Panc1 (cell line): ENCODE measurements around the gene TMEM178A. TPM values are rescaled to one million over a fixed set of nuclear protein-coding genes. Genes with fewer than 3 reads are reported as not detected.

ENCODE experiments used
- ATAC-seq: fragments of 200-7000 bp; cut with Tn5 transposase; 2 replicates; pipeline ENCODE4 v1.9.1; 2020; ENCODE audit warnings: mild to moderate bottlenecking, moderate library complexity
- BruUV-seq: library from RNA; stranded (reverse); fragments of 400-500 nt; replicated peaks from 2 replicates; lab custom pipeline; 2021; lab: Mats Ljungman, UMichigan
- CTCF ChIA-PET: fragments of 300-600 bp; sonication (Branson Sonifier 250); formaldehyde crosslinking; loops from one replicate; lab custom pipeline; 2022; ENCODE audit warnings: antibody characterized with exemption; lab: Charles Lee
- POLR2A ChIA-PET: fragments of 300-600 bp; sonication (Branson Sonifier 250); formaldehyde crosslinking; loops from one replicate; lab custom pipeline; 2022; ENCODE audit warnings: antibody characterized with exemption; lab: Charles Lee
- DNase-seq: peaks from one replicate; pipeline ENCODE4 v3.0.0-alpha.2; 2010; ENCODE audit warnings: low read depth, low spot score
- H3K27ac ChIP-seq: 2 replicates; pipeline ENCODE4 v1.5.1; 2011; ENCODE audit warnings: mild to moderate bottlenecking, low read length, inconsistent platforms
- H3K27me3 ChIP-seq: fragments of 200-500 bp; sonication (Bioruptor generic); 2 replicates; pipeline ENCODE4 v1.6.0; 2014; ENCODE audit warnings: low read length, inconsistent platforms; ENCODE audit not compliant: control insufficient read depth, insufficient read depth
- H3K36me3 ChIP-seq: fragments of 200-500 bp; sonication (Bioruptor generic); 2 replicates; pipeline ENCODE4 v1.5.1; 2014; ENCODE audit warnings: inconsistent platforms, mild to moderate bottlenecking, low read length, moderate library complexity; ENCODE audit not compliant: control insufficient read depth, insufficient read depth
- H3K4me1 ChIP-seq: 2 replicates; pipeline ENCODE4 v1.5.1; 2011; ENCODE audit warnings: inconsistent platforms, mild to moderate bottlenecking, low read length, moderate library complexity; ENCODE audit not compliant: control insufficient read depth, insufficient read depth
- H3K4me3 ChIP-seq, 2 experiments: 2 replicates each; pipeline ENCODE4 v1.5.1; 2011 to 2012; ENCODE audit warnings: low read depth in 2 of 2, low read length in 2 of 2, mild to moderate bottlenecking in 2 of 2, inconsistent platforms in 1 of 2, moderate library complexity in 1 of 2
- H3K9me3 ChIP-seq: fragments of 200-500 bp; sonication (Bioruptor generic); 2 replicates; pipeline ENCODE4 v1.5.1; 2014; ENCODE audit warnings: low read depth, mild to moderate bottlenecking, inconsistent platforms, low read length, moderate library complexity; ENCODE audit not compliant: control insufficient read depth, insufficient read depth
- POLR2AphosphoS5 ChIP-seq: IDR thresholded peaks from 2 replicates; pipeline ENCODE4 v1.6.1; 2012; ENCODE audit warnings: mild to moderate bottlenecking, low read depth, low read length, moderate library complexity
- REST ChIP-seq, 2 experiments: IDR thresholded peaks; 2 replicates each; pipeline ENCODE4 v1.6.1; 2011 to 2012; ENCODE audit warnings: low read depth in 2 of 2, control low read depth in 1 of 2, low read length in 1 of 2, mild to moderate bottlenecking in 1 of 2, moderate library complexity in 1 of 2; ENCODE audit not compliant: insufficient read depth in 1 of 2
- SIN3A ChIP-seq: IDR thresholded peaks from 2 replicates; pipeline ENCODE4 v1.6.1; 2012; ENCODE audit warnings: low read depth, mild to moderate bottlenecking, low read length, moderate library complexity, borderline replicate concordance; ENCODE audit not compliant: insufficient read depth
- TCF7L2 ChIP-seq: IDR thresholded peaks from 2 replicates; pipeline ENCODE4 v1.6.1; 2011; ENCODE audit warnings: mild to moderate bottlenecking, low read depth, low read length, inconsistent platforms
- in situ Hi-C: cut with HindIII; loops from 2 replicates; pipeline ENCODE4 v1.10.0; 2016; ENCODE audit warnings: low sequenced_read_pairs, low pct_unique_long_range_greater_than_20kb
- intact Hi-C: fragments of 100-400 bp; cut with micrococcal nuclease; formaldehyde crosslinking; loops from one replicate; pipeline ENCODE4 v1.10.0; 2022; ENCODE audit not compliant: unreplicated experiment
- total RNA-seq: library from RNA; stranded (reverse); gene quantifications from one replicate; pipeline ENCODE4 v1.2.1, GENCODE V29; 2021; ENCODE audit not compliant: unreplicated experiment
- TF ChIP-seq, protein P1 (sequence below): fragments of 450-650 bp; IDR thresholded peaks from 2 replicates; pipeline ENCODE4 v1.5.1; 2017; ENCODE audit warnings: mild to moderate bottlenecking

The TMEM178A gene
- total RNA-seq, 1 experiment from 2014 or later = not detected

- Histone ChIP-seq H3K27ac (no peak overlapping the region), H3K4me3 (no peak overlapping the region), H3K27me3 (no peaks in the 10 kb centered on the region; the same call in 1 of the 2 replicates), H3K4me1 (no peaks in the 10 kb centered on the region), H3K9me3 (no peaks in the 10 kb centered on the region), H3K36me3 (no peaks in the 10 kb centered on the region)
- no TSS peak for BruUV-seq
- ATAC-seq (no peak), DNase-seq (no peak)
- CTCF ChIA-PET = no interaction called here
- intact Hi-C loops = no loop called here
- no peak for TF ChIP-seq SIN3A
- no peak for TF ChIP-seq TCF7L2
- TF ChIP-seq REST (IDR thresholded peaks at IDR 0.05; ENCODE audit: insufficient read depth in 1 of 2, low read depth in 2 of 2, low read length in 1 of 2) = no peak
- TF ChIP-seq POLR2AphosphoS5 = no peak
- TF ChIP-seq, protein P1, sequence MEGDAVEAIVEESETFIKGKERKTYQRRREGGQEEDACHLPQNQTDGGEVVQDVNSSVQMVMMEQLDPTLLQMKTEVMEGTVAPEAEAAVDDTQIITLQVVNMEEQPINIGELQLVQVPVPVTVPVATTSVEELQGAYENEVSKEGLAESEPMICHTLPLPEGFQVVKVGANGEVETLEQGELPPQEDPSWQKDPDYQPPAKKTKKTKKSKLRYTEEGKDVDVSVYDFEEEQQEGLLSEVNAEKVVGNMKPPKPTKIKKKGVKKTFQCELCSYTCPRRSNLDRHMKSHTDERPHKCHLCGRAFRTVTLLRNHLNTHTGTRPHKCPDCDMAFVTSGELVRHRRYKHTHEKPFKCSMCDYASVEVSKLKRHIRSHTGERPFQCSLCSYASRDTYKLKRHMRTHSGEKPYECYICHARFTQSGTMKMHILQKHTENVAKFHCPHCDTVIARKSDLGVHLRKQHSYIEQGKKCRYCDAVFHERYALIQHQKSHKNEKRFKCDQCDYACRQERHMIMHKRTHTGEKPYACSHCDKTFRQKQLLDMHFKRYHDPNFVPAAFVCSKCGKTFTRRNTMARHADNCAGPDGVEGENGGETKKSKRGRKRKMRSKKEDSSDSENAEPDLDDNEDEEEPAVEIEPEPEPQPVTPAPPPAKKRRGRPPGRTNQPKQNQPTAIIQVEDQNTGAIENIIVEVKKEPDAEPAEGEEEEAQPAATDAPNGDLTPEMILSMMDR = no peak
- in situ Hi-C loops = no loop called here
- POLR2A ChIA-PET = interaction anchor here (0.6 kb wide), 1 partner anchor 895 kb away, joined by 3 read pairs; no protein-coding TSS in a partner anchor
These were observed 27.1 kb upstream of the TMEM178A start for GRCh38 chr2:39638581-39638980.

DNA sequence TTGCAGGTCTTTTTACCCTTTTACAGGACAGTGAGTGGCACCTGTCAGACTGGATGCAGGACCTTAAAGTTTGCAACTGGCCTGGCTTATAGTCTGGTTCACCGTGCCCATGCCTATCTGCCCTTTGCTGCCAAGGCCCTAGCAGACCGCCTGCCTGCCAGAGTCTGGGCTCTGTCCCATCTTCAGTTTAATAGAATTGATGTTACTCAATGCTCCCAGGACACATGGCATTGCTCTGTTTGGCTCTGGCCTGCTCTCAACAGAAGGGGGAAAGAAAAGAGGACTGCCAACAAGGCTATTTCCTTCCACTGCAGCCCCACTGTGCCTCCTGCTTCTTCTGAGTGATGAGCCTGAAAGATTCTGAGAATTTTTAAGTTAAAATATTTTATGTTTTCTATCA lies 25.6 kb upstream of the TMEM178A start:
- Histone ChIP-seq H3K36me3 (no peaks in the 10 kb centered on the region), H3K9me3 (no peaks in the 10 kb centered on the region), H3K27ac (no peak overlapping the region), H3K4me1 (no peaks in the 10 kb centered on the region), H3K27me3 (no peaks in the 10 kb centered on the region; the same call in 1 of the 2 replicates), H3K4me3 (no peak overlapping the region)
- DNase-seq = no peak
- intact Hi-C loops = no loop called here
- in situ Hi-C loops = no loop called here
- no peak for TF ChIP-seq POLR2AphosphoS5
- TF ChIP-seq, protein P1 = no peak
- no peak for TF ChIP-seq REST (IDR thresholded peaks at IDR 0.05; ENCODE audit: insufficient read depth in 1 of 2, low read depth in 2 of 2, low read length in 1 of 2)
- TF ChIP-seq TCF7L2 = no peak
- no peak for TF ChIP-seq SIN3A
- BruUV-seq = no TSS peak
- CTCF ChIA-PET = no interaction called here
- POLR2A ChIA-PET = no interaction called here
- no peak for ATAC-seq
